CD4-positive, CD25-positive, alpha-beta regulatory T cell (primary cell): Measurements from ENCODE around the gene SORBS2. TPM values are rescaled to one million over a fixed set of nuclear protein-coding genes. Genes with fewer than 3 reads are reported as not detected.

ENCODE experiments used
- ATAC-seq, 2 donors: fragments of 150-1000 bp; cut with Tn5 transposase; one replicate each; pipeline ENCODE4 v1.10.0; 2021; ENCODE audit warnings: low read depth in 2 of 2, moderate number of reproducible peaks in 2 of 2, moderate library complexity in 1 of 2
- DNase-seq, 3 donors: peaks; one replicate each; pipeline versions ENCODE4 v3.0.0 to v3.0.0-alpha.2; 2012 to 2022; ENCODE audit warnings: mixed read lengths in 1 of 3
- H3K27ac ChIP-seq: one replicate; pipeline ENCODE4 v1.7.0; 2013; ENCODE audit warnings: mild to moderate bottlenecking, low read length; ENCODE audit not compliant: insufficient read depth, poor library complexity, severe bottlenecking
- H3K27me3 ChIP-seq: one replicate; pipeline ENCODE4 v1.7.0; 2013; ENCODE audit warnings: low read length; ENCODE audit not compliant: control insufficient read depth, insufficient read depth
- H3K36me3 ChIP-seq: one replicate; pipeline ENCODE4 v1.7.0; 2013; ENCODE audit warnings: mild to moderate bottlenecking, low read length, moderate library complexity; ENCODE audit not compliant: control insufficient read depth, insufficient read depth
- H3K4me1 ChIP-seq: 2 replicates; pipeline ENCODE4 v1.7.0; 2013; ENCODE audit warnings: mild to moderate bottlenecking, low read length; ENCODE audit not compliant: insufficient read depth, control insufficient read depth, poor library complexity, severe bottlenecking
- H3K4me3 ChIP-seq: one replicate; pipeline ENCODE4 v1.7.0; 2013; ENCODE audit warnings: low read depth, mild to moderate bottlenecking, low read length, moderate library complexity
- H3K9me3 ChIP-seq, 2 experiments: 1 replicate in 1 of 2; 2 replicates in 1 of 2; pipeline ENCODE4 v1.7.0; 2013; ENCODE audit warnings: low read length in 2 of 2, mild to moderate bottlenecking in 1 of 2, moderate library complexity in 1 of 2; ENCODE audit not compliant: control insufficient read depth in 2 of 2
- H3K27ac Mint-ChIP-seq, 3 donors: one replicate each; pipeline ENCODE4 v1.8.0; 2020 to 2022; ENCODE audit warnings: mild to moderate bottlenecking in 3 of 3, mixed read lengths in 3 of 3, moderate library complexity in 2 of 3
- H3K27me3 Mint-ChIP-seq: one replicate; pipeline ENCODE4 v1.8.0; 2022; ENCODE audit warnings: mild to moderate bottlenecking, mixed read lengths
- H3K36me3 Mint-ChIP-seq: one replicate; pipeline ENCODE4 v1.8.0; 2020; ENCODE audit warnings: mixed read lengths
- H3K4me1 Mint-ChIP-seq, 4 donors: one replicate each; pipeline ENCODE4 v1.8.0; 2020 to 2022; ENCODE audit warnings: mixed read lengths in 4 of 4, mild to moderate bottlenecking in 1 of 4
- H3K4me3 Mint-ChIP-seq, 4 donors: one replicate each; pipeline ENCODE4 v1.8.0; 2020 to 2022; ENCODE audit warnings: mild to moderate bottlenecking in 4 of 4, mixed read lengths in 4 of 4, moderate library complexity in 3 of 4
- H3K9me3 Mint-ChIP-seq, 7 donors: one replicate each; pipeline ENCODE4 v1.8.0; 2020 to 2022; ENCODE audit warnings: mixed read lengths in 7 of 7, mild to moderate bottlenecking in 3 of 7, moderate library complexity in 2 of 7
- polyA plus RNA-seq, 4 donors: library from polyadenylated mRNA; unstranded; fragments of 300-500 nt; fragmentation: Illumina TruSeq; gene quantifications; one replicate each; pipeline ENCODE4 v1.2.3, GENCODE V29; 2021
- total RNA-seq: library from RNA; stranded (reverse); gene quantifications from one replicate; pipeline ENCODE4 v1.2.3, GENCODE V29; 2022

The SORBS2 gene
- total and polyA plus RNA-seq, 5 donors from 2014 or later, result 0.07 TPM; not detected in 4

DNA sequence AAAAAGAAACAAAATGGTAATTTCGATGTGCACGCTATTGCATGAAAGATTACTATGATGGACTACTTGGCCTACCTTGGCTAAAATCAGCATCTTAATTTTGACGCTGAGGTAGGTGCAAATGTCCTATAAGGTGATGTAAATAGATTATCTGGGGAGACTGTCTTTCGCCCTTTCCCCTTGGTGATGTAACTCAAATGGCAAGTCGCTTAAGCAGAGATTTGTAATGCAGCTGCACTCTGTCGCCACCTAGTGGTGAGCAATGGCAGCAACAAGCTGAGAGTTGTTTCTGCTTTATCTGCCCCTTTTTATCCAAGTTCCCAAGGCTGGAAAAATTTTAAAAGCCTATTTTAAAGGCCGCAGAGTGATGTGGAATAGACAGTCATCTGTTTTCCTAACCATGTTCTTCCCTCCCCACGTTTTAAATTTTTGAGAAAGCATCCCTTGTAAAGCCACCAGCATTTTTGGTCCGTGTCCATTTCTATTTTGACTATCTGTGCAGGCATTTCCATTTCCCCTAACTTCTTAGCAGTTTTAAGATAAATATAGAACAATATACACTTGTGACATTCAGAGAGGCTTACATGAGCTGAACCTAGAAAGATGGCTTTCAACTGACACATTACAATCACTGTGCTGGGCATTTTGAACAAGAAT lies 214.3 kb downstream of the SORBS2 start:
- Mint-ChIP-seq H3K27me3 (peaks cover 9% of the 10 kb centered on the region), H3K4me3 (no peak overlapping the region), H3K27ac (peak overlapping the region in 1 of 3 donors; percentile 20), H3K36me3 (no peaks in the 10 kb centered on the region), H3K9me3 (no peaks in the 10 kb centered on the region), H3K4me1 (no peaks in the 10 kb centered on the region)
- peak in 1 of 2 donors; percentile 62 for ATAC-seq
- Histone ChIP-seq H3K4me1 (no peaks in the 10 kb centered on the region), H3K4me3 (no peak overlapping the region), H3K36me3 (no peaks in the 10 kb centered on the region), H3K27me3 (peaks cover 2% of the 10 kb centered on the region), H3K27ac (no peak overlapping the region), H3K9me3 (no peaks in the 10 kb centered on the region)
- peak; percentile 40 to 72 (median 53) for DNase-seq

DNA sequence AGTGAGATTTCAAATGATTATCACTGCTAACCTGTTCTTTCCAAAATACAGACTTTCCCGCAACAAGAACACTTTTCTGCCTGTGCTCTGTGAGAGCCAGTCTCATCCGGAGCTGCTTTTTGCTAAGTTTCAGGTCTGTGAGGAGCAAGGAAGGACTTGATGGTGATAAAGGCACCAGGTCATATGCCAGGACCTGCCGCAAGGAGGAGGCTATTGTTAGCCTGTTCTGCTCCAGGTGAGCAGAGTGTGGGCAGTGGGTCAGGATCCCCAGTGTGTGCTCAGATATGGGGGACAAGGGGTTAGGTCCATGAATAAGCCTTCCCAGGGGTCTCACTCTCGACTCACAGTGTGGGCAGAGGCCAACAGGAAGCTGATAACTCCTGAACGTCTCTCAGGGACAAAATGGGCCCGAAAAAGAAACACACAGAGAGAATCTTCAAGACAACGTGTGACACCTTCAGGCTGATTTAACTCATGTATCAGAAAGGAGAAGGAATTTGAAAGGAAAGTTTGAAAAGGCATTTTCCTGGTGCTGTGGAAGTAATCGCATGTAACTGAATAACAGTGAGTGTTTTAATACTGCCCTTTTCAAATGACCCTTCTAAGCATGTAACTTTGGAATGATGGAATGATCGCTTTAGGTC lies 219.0 kb downstream of the SORBS2 start:
- H3K4me1 Mint-ChIP-seq, result peaks cover 0 to 3% (median 0%) of the 10 kb centered on the region in 4 donors
- H3K27me3 Mint-ChIP-seq, result peaks cover 20% of the 10 kb centered on the region

DNA sequence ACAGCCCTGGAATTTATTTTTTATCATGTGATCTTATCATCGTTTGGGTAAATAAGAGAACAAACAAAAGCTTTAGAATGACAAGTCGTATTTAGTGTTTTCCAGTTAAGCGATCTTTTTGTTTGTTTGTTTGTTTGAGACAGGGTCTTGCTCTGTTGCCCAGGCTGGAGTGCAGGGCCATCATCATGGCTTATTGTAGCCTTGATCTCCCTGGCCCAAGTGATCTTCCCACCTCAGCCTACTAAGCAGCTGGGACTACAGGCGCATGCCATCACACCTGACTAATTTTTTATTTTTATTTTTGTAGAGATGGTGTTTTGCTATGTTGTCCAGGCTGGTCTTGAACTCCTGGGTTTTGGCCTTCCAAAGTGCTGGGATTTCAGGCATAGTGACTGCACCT lies 219.6 kb downstream of the SORBS2 start:
- Mint-ChIP-seq H3K36me3 (no peaks in the 10 kb centered on the region), H3K9me3 (no peaks in the 10 kb centered on the region), H3K4me3 (no peak overlapping the region), H3K27me3 (peaks cover 24% of the 10 kb centered on the region), H3K27ac (no peak overlapping the region), H3K4me1 (peaks cover 0 to 8% (median 3%) of the 10 kb centered on the region in 4 donors)
- H3K4me1 ChIP-seq, result peaks cover 4% of the 10 kb centered on the region
- DNase-seq (no peak), ATAC-seq (no peak)
- H3K4me3 ChIP-seq, result no peak overlapping the region
- peaks cover 14% of the 10 kb centered on the region for H3K27me3 ChIP-seq
- H3K36me3 ChIP-seq, result no peaks in the 10 kb centered on the region
- H3K9me3 ChIP-seq, result no peaks in the 10 kb centered on the region
- H3K27ac ChIP-seq, result no peak overlapping the region

More for the DNA sequence above, 219.0 kb downstream of the SORBS2 start:
- H3K9me3 ChIP-seq, result no peaks in the 10 kb centered on the region
- H3K36me3 ChIP-seq, result no peaks in the 10 kb centered on the region
- no peak overlapping the region for H3K27ac ChIP-seq
- no peak for DNase-seq
- no peak overlapping the region for H3K4me3 ChIP-seq
- H3K27me3 ChIP-seq, result peaks cover 13% of the 10 kb centered on the region
- no peak overlapping the region for H3K4me3 Mint-ChIP-seq
- no peaks in the 10 kb centered on the region for H3K4me1 ChIP-seq
- H3K27ac Mint-ChIP-seq, result no peak overlapping the region
- no peak for ATAC-seq
- no peaks in the 10 kb centered on the region for H3K36me3 Mint-ChIP-seq
- H3K9me3 Mint-ChIP-seq, result no peaks in the 10 kb centered on the region

DNA sequence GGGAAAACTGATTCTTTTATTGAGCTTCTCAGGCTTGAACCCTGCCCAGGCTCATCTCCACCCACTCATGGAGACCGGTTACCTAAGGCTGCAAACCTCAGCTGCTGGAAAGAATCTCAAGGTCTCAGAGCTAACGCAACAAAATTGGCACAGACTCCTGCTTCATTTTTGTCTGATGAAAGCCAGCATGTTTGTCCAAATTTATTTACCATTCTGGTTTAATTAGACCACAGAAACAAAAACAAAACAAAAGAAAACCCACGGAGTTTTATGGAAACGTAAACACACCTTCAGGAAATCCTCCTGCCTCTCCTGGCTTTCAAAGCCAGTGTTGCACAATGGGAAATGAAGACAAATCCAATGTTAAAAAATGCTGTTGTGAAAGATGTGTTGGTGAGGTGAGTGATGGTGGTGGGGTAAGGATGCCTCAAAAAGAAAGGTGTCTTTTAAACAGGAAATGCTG lies 220.3 kb downstream of the SORBS2 start:
- Mint-ChIP-seq H3K27me3 (peaks cover 27% of the 10 kb centered on the region), H3K4me3 (no peak overlapping the region), H3K4me1 (peaks cover 4 to 13% (median 8%) of the 10 kb centered on the region in 4 donors), H3K27ac (no peak overlapping the region), H3K9me3 (no peaks in the 10 kb centered on the region), H3K36me3 (no peaks in the 10 kb centered on the region)
- H3K4me3 ChIP-seq, result no peak overlapping the region
- peaks cover 22% of the 10 kb centered on the region for H3K27me3 ChIP-seq
- H3K36me3 ChIP-seq, result no peaks in the 10 kb centered on the region
- DNase-seq (no peak), ATAC-seq (no peak)
- no peak overlapping the region for H3K27ac ChIP-seq
- no peaks in the 10 kb centered on the region for H3K9me3 ChIP-seq
- peaks cover 6% of the 10 kb centered on the region for H3K4me1 ChIP-seq

DNA sequence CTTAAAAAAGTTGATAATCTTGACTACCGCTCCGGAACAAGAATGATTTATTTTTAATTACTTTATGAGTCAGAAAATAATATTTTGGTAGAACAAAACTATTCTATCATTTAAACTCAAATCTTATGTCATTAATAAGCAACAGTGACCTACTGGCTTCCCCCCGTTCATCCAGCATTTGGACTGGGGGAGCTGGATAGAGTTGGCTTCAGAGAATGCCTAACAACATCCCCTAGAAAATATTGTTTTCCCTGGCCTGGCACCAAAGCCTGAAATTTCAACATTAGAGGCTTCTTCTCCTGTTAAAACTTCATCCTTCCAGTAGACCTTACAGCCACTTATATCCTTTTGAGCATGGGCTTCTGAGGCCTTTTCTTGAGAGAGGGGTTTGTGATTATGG lies 221.0 kb downstream of the SORBS2 start:
- H3K4me3 Mint-ChIP-seq, result no peak overlapping the region
- H3K36me3 Mint-ChIP-seq, result no peaks in the 10 kb centered on the region
- H3K4me1 Mint-ChIP-seq, result peaks cover 4 to 13% (median 8%) of the 10 kb centered on the region in 4 donors
- peaks cover 6% of the 10 kb centered on the region for H3K4me1 ChIP-seq
- no peaks in the 10 kb centered on the region for H3K9me3 Mint-ChIP-seq
- H3K27ac Mint-ChIP-seq, result no peak overlapping the region
- no peak overlapping the region for H3K4me3 ChIP-seq
- DNase-seq (no peak), ATAC-seq (no peak)
- peaks cover 28% of the 10 kb centered on the region for H3K27me3 ChIP-seq
- no peaks in the 10 kb centered on the region for H3K36me3 ChIP-seq
- H3K27ac ChIP-seq, result no peak overlapping the region
- H3K27me3 Mint-ChIP-seq, result peaks cover 30% of the 10 kb centered on the region
- H3K9me3 ChIP-seq, result no peaks in the 10 kb centered on the region

DNA sequence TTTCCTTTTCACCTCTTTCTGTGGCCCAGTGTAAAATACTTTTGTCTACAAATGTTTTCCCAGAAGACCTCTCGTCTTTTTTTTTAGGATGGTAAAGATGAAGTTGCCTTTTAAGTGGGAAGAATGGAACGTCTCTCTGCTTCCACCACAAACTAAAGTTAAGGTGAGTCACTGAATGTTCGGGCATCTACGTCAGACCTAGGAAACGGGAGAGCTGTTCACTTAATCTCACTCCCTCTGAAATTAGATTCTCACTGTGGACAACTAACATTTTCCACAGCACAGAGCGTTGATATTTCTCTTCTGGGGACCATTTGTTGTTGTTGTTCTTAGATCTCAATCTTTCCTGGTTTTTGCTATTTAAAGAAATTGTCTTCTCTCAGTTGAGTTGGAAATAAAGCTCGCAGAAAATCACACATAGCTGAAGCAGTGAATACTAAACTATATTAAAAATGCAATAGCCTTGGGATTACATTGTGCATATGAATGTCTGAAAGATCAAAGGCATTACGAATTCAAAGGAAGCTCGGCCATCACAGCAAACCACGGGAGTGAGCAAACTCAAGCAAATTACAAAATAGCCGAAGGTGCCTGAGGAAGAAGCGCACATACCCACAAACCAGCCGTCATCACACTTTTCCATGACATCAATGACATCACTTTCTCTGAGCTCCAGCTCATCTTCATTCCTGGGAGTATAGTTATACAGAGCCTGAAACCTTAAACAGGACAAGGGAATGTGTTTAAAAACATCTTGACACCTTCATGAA lies 222.7 kb downstream of the SORBS2 start:
- peaks cover 44% of the 10 kb centered on the region for H3K27me3 Mint-ChIP-seq
- H3K9me3 Mint-ChIP-seq, result no peaks in the 10 kb centered on the region
- ATAC-seq (no peak), DNase-seq (no peak)
- Histone ChIP-seq H3K27ac (no peak overlapping the region), H3K4me3 (no peak overlapping the region), H3K4me1 (peaks cover 6% of the 10 kb centered on the region), H3K27me3 (peaks cover 31% of the 10 kb centered on the region), H3K36me3 (no peaks in the 10 kb centered on the region), H3K9me3 (no peaks in the 10 kb centered on the region)
- no peak overlapping the region for H3K27ac Mint-ChIP-seq
- peaks cover 4 to 13% (median 8%) of the 10 kb centered on the region in 4 donors for H3K4me1 Mint-ChIP-seq
- peak overlapping the region in 1 of 4 donors; percentile 7 for H3K4me3 Mint-ChIP-seq
- no peaks in the 10 kb centered on the region for H3K36me3 Mint-ChIP-seq

DNA sequence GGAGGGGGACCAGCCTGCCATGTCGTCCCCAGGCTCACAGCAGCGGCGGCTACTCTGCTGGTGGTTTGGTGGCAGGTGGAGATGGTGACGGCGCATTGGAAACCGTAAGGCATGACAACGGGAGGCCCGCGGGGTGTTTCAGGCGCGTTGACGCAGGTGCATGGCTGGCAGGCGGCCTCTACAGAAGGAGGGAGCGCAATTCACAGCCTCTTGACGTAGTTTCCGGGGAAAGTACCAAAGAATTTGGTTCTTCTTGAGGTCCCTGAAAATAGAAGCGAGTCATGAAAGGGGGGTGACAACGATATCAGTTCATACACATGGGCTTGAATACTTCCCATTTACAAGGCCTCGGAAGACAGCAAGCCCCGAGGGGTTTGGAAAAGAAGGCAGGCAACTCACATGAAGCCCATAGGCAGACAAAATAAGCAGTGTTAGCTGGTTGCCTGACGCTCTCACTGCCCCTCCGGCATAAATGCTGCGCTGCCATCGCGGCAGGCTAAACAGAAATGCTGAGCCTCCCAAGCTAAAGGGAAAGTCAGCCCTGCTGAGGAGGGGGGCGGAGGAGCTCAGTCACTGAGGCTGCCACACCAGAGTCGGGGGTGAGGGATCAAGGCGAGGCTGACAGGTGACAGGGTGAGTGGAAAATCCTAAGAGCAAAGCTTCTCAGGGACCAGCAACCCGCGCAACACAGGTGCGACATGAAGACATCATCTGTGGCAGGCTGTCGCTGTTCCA lies 224.4 kb downstream of the SORBS2 start:
- Mint-ChIP-seq H3K4me1 (peaks cover 4 to 13% (median 8%) of the 10 kb centered on the region in 4 donors), H3K9me3 (no peaks in the 10 kb centered on the region), H3K4me3 (peak overlapping the region in 3 of 4 donors; percentile 72 to 78 (median 72)), H3K27me3 (peaks cover 52% of the 10 kb centered on the region), H3K36me3 (no peaks in the 10 kb centered on the region), H3K27ac (peak overlapping the region; percentile 58 to 93 (median 90))
- DNase-seq (peak; percentile 55 to 63 (median 61)), ATAC-seq (peak; percentile 63 to 81)
- no peaks in the 10 kb centered on the region for H3K9me3 ChIP-seq
- H3K4me3 ChIP-seq, result peak overlapping the region; percentile 44
- no peaks in the 10 kb centered on the region for H3K36me3 ChIP-seq
- peaks cover 6% of the 10 kb centered on the region for H3K4me1 ChIP-seq
- H3K27ac ChIP-seq, result no peak overlapping the region
- H3K27me3 ChIP-seq, result peaks cover 31% of the 10 kb centered on the region
